SU-DHL-6 (cell line): ENCODE data around the gene SLC6A5.

ENCODE experiments used
- H2AFZ ChIP-seq: fragments of 200-600 bp; sonication (generic); 2 replicates; pipeline ENCODE4 v1.6.1; 2014; ENCODE audit warnings: low read depth, mild to moderate bottlenecking, moderate library complexity, mixed read lengths, antibody characterized with exemption, low read length; ENCODE audit not compliant: severe bottlenecking
- H3F3A ChIP-seq: fragments of 200-600 bp; shearing (Covaris generic); 2 replicates; pipeline ENCODE4 v1.6.0; 2016; ENCODE audit warnings: antibody characterized with exemption, mild to moderate bottlenecking; ENCODE audit not compliant: insufficient read depth
- H3K27ac ChIP-seq: fragments of 200-600 bp; sonication (generic); 2 replicates; pipeline ENCODE4 v1.5.1; 2016; ENCODE audit warnings: low read depth, mild to moderate bottlenecking, low read length, moderate library complexity, mixed read lengths
- H3K27me3 ChIP-seq: fragments of 200-600 bp; sonication (generic), shearing (Covaris generic); 2 replicates; pipeline ENCODE4 v1.6.0; 2014; ENCODE audit warnings: mild to moderate bottlenecking, low read length
- H3K36me3 ChIP-seq: fragments of 200-600 bp; sonication (generic); 2 replicates; pipeline ENCODE4 v1.6.1; 2014; ENCODE audit warnings: mild to moderate bottlenecking, low read length, mixed read lengths
- H3K4me2 ChIP-seq: fragments of 300-600, 200-600 bp; shearing (Covaris generic), sonication (generic); 2 replicates; pipeline ENCODE4 v1.6.0; 2014; ENCODE audit warnings: low read length, low read depth, mild to moderate bottlenecking; ENCODE audit not compliant: poor library complexity, severe bottlenecking
- H3K4me3 ChIP-seq: fragments of 200-600 bp; sonication (generic); 2 replicates; pipeline ENCODE4 v1.5.1; 2014; ENCODE audit warnings: antibody characterized with exemption, low read length, mild to moderate bottlenecking, mixed read lengths; ENCODE audit not compliant: insufficient read depth, poor library complexity, severe bottlenecking
- H3K79me2 ChIP-seq: fragments of 200-600 bp; sonication (generic); 2 replicates; pipeline ENCODE4 v1.6.1; 2014; ENCODE audit warnings: mild to moderate bottlenecking, low read length, moderate library complexity; ENCODE audit not compliant: insufficient read depth
- H3K9ac ChIP-seq: fragments of 200-600 bp; sonication (generic); 2 replicates; pipeline ENCODE4 v1.7.0; 2014; ENCODE audit warnings: mild to moderate bottlenecking, low read length
- H3K9me2 ChIP-seq: fragments of 200-600 bp; sonication (generic); replicated peaks from 2 replicates; pipeline ENCODE4 v1.6.1; 2014; ENCODE audit warnings: low read length; ENCODE audit not compliant: insufficient read depth
- H3K9me3 ChIP-seq: fragments of 200-600 bp; sonication (generic); 2 replicates; pipeline ENCODE4 v1.6.1; 2014; ENCODE audit warnings: low read length, mixed read lengths; ENCODE audit not compliant: insufficient read depth
- H4K20me1 ChIP-seq: fragments of 200-600 bp; sonication (generic); 2 replicates; pipeline ENCODE4 v1.6.1; 2014; ENCODE audit warnings: low read depth, mild to moderate bottlenecking, antibody characterized with exemption, low read length, moderate library complexity, mixed read lengths
- CTCF ChIP-seq: fragments of 200-600 bp; sonication (generic); IDR thresholded peaks from one replicate; pipeline ENCODE4 v1.5.1; 2017; ENCODE audit warnings: antibody characterized with exemption, mild to moderate bottlenecking, low read length, moderate library complexity; ENCODE audit not compliant: insufficient read depth, poor library complexity, severe bottlenecking
- EZH2phosphoT487 ChIP-seq: fragments of 200-600 bp; sonication (generic), shearing (Covaris generic); conservative IDR thresholded peaks from 2 replicates; pipeline ENCODE4 v1.6.1; 2018; ENCODE audit warnings: mild to moderate bottlenecking, antibody characterized with exemption, low read length, moderate library complexity, mixed read lengths

Gene SLC6A5

GRCh38 chr11:20672575-20672974 lies 73.2 kb downstream of the SLC6A5 start:
- Histone ChIP-seq H2AFZ (no peak overlapping the region), H3K36me3 (no peaks in the 10 kb centered on the region), H3K27me3 (no peaks in the 10 kb centered on the region), H3K79me2 (no peaks in the 10 kb centered on the region), H3K9me3 (no peaks in the 10 kb centered on the region), H3K27ac (no peak overlapping the region), H3F3A (no peaks in the 10 kb centered on the region), H3K9me2 (no peaks in the 10 kb centered on the region), H3K9ac (no peak overlapping the region), H3K4me3 (no peak overlapping the region), H4K20me1 (no peaks in the 10 kb centered on the region), H3K4me2 (no peak overlapping the region)
- TF ChIP-seq EZH2phosphoT487 (no peak), CTCF (peak; percentile 26)

GRCh38 chr11:20676658-20677057 lies 77.2 kb downstream of the SLC6A5 start:
- no peaks in the 10 kb centered on the region for H3K79me2 ChIP-seq
- no peaks in the 10 kb centered on the region for H3K9me2 ChIP-seq
- no peak overlapping the region for H2AFZ ChIP-seq
- no peak overlapping the region for H3K9ac ChIP-seq
- no peaks in the 10 kb centered on the region for H3K27me3 ChIP-seq
- H3F3A ChIP-seq: no peaks in the 10 kb centered on the region
- no peak overlapping the region for H3K4me3 ChIP-seq
- H3K4me2 ChIP-seq: no peak overlapping the region
- TF ChIP-seq EZH2phosphoT487 (no peak), CTCF (no peak)
- H3K27ac ChIP-seq: no peak overlapping the region
- H3K36me3 ChIP-seq: no peaks in the 10 kb centered on the region
- H3K9me3 ChIP-seq: no peaks in the 10 kb centered on the region
- no peaks in the 10 kb centered on the region for H4K20me1 ChIP-seq

- no peak overlapping the region for H3K9ac ChIP-seq
- H4K20me1 ChIP-seq: no peaks in the 10 kb centered on the region
- H3K4me2 ChIP-seq: no peak overlapping the region
- no peaks in the 10 kb centered on the region for H3K9me3 ChIP-seq
- no peak overlapping the region for H2AFZ ChIP-seq
- no peaks in the 10 kb centered on the region for H3K79me2 ChIP-seq
- no peaks in the 10 kb centered on the region for H3F3A ChIP-seq
- H3K9me2 ChIP-seq: no peaks in the 10 kb centered on the region
- no peaks in the 10 kb centered on the region for H3K27me3 ChIP-seq
- TF ChIP-seq EZH2phosphoT487 (no peak), CTCF (no peak)
- H3K27ac ChIP-seq: no peak overlapping the region
- no peaks in the 10 kb centered on the region for H3K36me3 ChIP-seq
- H3K4me3 ChIP-seq: no peak overlapping the region
These were observed 89.4 kb downstream of the SLC6A5 start for GRCh38 chr11:20688761-20689160.
